GM18507 (cell line): ENCODE data around the gene RAB4A.
"Not testable (repeated sequence)": the region's sequence is repeated elsewhere in the genome, so short reads cannot be mapped to it uniquely, and the experiment has no call there.

Experiments
- DNase-seq: peaks from one replicate; pipeline ENCODE4 v3.0.0; 2011; ENCODE audit warnings: low read depth; ENCODE audit not compliant: insufficient read length; ENCODE audit errors: extremely low spot score
- FAIRE-seq: peaks from 2 replicates; lab custom pipeline; 2011; peaks lifted over from hg19 to GRCh38; lab: Jason Lieb, UNC

The RAB4A gene

DNA sequence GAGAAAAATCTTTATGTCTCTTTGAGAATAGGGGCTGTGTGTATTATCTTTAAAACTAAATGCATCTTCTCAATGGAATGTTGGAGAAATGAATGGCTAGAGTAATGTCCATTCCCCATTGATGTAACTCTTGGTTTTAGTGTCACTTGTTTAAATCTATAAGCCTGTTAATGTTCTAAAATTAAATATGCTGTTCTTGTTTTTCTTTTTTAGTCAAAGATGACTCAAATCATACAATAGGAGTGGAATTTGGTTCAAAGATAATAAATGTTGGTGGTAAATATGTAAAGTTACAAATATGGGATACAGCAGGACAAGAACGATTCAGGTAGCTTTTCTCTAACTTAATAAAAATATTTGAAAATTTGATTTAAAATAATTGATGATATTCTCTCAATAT is 17.6 kb downstream of the RAB4A start:
- FAIRE-seq = no peak
- no peak for DNase-seq

DNA sequence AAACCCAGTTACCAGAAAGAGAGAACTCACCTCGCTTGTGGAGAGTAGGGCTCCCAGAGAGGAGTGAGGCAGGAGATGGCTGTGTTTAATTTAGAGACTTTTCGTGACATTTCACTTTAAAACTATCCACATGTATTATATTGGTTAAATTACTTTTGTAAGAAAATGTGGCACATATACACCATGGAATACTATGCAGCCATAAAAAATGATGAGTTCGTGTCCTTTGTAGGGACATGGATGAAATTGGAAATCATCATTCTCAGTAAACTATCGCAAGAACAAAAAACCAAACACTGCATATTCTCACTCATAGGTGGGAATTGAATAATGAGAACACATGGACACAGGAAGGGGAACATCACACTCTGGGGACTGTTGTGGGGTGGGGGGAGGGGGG is 20.8 kb downstream of the RAB4A start:
- not testable (repeated sequence) for DNase-seq, FAIRE-seq

DNA sequence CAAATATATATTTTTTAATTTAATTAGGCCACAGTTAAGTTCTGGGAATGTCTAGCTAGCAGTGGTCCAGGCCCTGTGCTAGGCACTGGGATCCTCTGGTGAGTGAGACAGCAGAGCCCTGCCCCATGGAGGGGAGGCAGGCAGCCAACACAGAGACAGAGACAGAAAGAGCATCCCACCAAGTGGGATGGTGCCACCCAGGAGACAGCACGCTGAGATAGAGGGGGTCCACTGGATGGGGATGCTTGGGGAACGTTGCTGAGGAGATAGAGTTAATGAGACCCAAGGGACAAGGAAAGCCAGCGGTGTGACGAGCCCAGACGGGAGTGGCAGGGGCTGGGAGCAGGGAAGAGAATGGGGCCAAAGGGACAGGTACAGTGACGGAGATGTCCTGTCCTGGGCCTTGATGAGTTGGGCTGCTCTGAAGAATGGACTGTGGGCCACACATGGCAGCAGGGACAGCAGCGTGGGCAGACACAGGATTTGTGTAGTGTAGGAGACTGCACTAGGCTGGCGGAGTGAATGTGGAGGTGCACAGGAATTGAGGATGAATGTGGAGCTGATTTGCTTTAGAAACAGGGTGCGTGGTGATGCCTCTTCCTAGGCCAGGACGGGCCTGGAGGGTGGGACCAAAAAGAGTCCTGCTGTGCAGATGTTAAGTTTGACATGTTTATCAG is 22.8 kb downstream of the RAB4A start:
- FAIRE-seq (no peak), DNase-seq (no peak)

DNA sequence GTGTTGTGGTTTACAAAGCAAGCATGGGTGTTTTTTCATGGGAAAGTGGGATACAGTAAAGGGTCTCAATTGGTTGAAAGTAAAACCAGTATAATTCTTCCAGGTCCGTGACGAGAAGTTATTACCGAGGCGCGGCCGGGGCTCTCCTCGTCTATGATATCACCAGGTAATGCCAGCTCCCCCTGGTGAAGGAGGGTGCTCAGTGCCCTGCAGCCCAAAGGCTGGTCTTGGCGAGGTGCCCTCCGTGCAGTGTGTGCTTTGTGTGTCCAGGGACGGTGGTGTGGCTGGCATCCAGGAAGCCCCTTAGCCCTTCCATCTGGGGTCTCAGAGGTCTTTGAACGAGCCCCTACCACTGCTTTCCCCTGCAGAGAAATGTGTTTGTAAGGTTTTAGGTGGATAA is 24.8 kb downstream of the RAB4A start:
- no peak for DNase-seq
- FAIRE-seq = no peak

DNA sequence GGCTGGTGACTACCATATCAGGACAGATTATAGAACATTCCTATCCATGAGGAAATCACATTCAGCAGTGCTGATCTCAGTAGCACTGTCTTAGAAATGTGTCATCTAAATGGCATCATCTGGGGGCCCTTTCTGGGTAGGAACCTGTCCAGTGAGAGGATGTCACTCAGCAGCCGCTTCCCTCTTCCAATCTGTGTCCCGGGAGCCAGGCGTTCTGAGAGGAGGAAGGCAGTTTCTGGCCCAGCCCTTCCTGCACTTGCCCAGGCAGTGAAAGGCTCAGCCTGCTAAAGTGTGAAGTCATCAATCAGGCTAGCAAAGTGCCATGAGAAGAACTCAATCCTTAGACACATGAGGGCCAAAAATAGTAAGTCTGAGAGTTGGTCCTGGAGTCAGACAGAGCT is 25.6 kb downstream of the RAB4A start:
- DNase-seq (no peak), FAIRE-seq (no peak)

DNA sequence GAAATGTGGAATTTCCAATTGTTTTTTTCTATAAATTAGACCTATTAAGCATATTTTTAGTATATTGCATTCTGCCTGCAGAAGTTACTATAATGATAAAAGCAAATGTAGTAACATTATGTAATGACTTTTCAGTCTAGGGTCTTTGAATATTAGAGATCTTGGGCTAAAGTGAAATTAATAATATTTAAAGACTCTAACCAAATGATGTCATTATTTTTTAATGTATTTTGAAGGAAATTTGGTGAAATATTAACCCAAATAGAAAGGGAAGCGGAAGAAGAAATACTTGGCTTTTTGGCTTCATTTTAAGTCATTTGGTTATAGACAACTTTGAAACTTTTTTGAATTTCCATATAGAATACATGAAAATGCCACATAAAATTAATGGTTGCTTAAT is 26.8 kb downstream of the RAB4A start:
- DNase-seq = no peak
- FAIRE-seq = no peak

DNA sequence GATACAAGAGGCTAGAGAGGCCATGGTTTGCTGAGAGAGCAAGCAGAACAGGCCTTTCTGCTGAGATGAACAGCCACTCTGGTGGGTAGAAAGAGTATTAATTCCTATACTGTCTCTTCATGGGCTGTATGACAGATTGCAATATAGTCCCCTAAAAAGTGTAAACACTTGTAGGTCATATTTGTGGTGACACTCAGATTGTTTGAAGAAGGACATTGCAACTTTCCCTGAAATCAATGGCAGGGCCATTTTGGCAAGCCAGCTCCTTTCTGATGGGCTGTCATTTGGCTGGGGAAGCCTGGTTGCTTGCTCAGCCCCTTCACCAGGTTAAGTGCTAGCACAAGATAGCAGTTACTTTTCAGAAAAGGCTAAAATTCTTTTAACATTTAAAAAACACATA is 27.5 kb downstream of the RAB4A start:
- no peak for FAIRE-seq
- no peak for DNase-seq

DNA sequence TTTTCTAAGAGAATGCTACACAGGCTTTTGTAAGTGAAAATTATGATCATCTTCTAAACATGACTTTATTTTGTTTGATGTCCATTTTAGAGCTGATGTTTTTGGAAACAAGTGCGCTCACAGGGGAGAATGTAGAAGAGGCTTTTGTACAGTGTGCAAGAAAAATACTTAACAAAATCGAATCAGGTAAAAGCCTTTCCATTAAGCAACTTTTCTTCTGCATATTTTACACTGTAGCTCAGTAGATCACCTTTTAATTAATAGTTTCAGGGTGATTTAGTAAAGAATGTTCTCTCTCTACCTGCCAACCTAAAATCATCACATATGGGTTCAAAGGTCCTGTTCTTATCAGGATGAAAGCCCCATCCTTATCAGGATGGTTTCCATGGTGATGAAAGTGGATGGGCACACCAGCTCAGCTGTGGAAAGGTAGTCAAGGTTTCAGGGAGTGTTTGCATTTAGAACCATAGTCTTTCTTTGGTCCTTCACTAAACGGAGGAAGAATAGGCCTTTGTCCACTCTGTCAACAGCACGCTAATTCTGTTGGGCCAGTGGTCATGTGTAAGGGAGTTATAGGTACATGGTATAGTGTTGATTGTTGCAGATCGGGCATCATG is 28.1 kb downstream of the RAB4A start:
- DNase-seq (no peak), FAIRE-seq (no peak)

DNA sequence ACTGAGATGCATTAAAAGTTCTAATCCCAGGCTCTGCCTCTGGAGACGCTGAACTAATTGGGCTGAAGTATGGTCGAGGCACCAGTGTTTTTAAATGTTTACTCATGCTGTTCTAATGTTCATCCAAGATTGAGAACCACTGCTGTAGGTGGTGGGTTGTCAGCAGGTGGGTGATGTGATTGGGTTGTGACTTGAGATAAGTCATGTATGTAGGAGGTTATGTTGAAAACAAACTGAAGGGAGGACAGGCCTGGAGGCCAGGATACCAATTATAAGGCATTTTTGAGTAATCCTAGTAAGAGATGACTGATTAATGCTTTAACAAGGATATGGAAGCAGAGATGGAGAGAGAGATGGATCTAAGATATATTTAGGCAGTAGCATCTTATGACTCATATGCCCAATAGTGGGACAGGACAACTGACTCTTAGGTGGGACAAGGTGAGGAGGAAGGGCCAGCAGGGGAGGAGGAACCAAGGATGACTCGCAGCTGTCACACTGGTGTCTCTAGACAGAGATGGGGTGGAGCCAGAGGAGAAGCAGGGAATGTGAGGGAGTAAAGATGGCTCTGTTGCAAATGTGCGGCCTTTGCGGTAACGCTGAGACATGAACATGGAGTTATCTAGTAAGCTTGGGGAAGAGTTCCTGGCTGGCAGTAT is 29.3 kb downstream of the RAB4A start:
- FAIRE-seq = no peak
- no peak for DNase-seq

DNA sequence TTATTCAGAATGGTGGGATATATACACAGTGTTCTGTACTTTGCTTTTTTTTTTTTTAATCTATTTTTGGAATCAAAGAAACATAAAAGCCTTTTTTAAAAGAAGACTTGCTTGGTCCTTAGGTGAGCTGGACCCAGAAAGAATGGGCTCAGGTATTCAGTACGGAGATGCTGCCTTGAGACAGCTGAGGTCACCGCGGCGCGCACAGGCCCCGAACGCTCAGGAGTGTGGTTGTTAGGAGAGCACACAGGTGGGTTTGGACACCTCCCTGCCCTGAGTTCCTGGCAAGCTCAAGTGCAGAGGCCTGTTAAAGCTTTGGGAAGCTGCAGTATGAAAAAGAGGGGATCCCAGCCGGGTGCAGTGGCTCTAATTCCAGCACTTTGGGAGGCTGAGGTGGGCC is 31.8 kb downstream of the RAB4A start:
- DNase-seq (no peak), FAIRE-seq (no peak)

DNA sequence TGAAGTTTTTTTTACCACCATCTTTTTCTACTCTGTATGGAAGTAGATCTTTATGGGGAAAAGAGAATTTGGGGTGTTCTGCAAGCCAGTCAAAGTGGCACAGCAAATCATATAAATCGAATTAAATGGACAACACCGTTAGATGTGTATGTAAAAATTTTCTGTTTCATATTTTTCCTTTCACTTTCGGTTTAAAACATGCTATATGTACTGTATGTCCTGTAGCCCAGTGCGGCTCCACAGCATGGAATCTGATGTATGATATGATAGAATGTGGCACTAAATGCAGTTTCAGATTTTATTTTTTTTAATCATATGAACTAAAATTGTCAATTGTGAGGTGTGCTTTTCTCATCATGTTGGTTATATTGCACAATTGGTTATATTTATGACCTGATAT is 32.9 kb downstream of the RAB4A start:
- no peak for FAIRE-seq

DNA sequence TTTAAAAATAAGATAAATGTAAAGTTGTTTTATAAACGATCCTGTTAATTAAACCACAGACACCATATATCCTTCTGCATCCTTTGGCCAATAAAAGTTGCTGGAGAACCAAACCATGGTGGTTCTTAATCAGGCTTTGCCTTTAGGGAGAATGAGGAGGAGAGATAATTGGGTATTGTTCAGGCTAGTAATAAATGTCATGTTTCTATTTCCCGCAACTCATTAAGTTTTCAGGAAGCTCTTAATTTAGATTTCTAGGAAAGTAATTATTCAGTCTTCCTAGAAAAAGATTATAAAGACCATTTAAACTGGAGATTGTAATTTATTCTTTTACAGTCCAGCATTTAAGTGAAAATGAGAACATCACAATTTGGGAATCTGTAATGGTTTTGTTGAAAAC is 34.5 kb downstream of the RAB4A start:
- FAIRE-seq (no peak), DNase-seq (no peak)

More for the DNA sequence above, 32.9 kb downstream of the RAB4A start:
- no peak for DNase-seq

DNA sequence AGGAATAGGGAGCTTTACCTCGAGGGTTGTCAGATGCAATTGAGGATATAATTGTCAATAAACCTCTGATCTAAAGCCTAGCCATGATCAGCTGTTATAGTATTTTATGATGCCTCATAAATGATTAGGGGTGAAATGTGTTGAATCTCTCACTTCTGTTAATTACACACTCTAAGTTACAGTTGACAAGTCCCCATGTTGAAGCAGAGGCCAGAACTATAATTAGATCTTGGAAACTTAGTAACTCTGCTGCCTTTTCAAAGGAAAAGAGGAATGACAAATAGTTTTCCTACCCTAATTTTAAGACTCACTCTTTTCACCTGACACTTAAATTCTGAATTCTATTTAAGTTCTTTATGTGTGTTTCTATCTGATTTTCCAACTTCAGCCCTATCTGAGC is 38.2 kb downstream of the RAB4A start:
- DNase-seq = no peak
- FAIRE-seq = no peak

DNA sequence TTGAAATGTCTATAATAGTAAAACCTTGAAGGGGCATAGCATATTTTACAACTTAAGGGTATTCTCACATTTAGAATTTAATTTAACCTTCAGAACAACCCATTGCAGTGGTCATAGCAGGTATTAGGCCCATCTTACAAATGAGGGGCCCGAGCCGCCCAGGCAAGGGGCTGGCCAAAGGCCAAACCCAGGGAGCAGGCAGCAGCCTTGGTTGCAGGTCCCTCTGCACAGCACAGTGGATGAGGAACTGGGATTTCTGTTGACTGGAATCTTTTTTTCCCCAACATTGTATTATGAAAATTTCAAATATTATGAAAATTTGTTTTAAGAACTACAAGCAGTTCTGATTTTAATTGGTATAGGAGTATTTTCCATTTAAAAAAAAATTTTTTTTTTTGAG is 38.8 kb downstream of the RAB4A start:
- FAIRE-seq = no peak
- DNase-seq = no peak

DNA sequence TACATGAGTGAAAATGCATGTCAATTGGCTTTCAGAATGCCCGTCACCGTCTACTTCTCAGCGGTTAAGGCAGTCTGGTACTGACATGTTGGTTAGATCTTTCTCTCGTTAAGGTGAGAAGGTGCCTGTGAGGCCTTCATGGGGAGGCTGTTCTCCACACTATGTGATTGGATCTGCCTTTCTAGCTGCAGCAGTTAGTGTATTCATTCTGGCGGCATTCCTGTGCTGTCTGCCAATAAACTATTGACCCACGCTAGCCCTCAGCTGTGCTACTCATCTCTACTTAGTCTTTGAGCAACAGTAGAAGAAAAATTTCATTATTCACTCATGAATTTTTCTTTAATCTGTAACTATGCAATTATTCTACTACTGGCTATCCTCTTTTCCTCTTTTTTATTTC is 39.9 kb downstream of the RAB4A start:
- no peak for DNase-seq

DNA sequence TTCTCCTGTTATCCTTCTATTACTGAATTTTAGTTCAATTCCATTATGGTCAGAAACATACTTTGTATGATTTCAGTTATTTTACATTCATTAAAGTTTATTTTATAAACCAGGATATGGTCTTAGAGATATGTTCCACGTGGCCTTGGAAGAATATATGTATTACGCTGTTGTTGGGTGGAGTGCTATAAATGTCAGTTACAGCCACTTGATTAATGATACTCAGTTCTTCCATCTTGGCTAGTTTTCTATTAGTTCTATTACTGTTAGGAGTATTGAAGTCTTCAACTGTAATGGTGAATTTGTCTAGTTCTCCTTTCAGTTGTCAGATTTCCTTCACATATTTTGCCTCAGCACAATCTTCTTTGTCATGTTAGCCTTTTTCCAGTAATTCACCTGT is 45.3 kb downstream of the RAB4A start:
- no peak for FAIRE-seq
- no peak for DNase-seq

More for the DNA sequence above, 39.9 kb downstream of the RAB4A start:
- FAIRE-seq = no peak

DNA sequence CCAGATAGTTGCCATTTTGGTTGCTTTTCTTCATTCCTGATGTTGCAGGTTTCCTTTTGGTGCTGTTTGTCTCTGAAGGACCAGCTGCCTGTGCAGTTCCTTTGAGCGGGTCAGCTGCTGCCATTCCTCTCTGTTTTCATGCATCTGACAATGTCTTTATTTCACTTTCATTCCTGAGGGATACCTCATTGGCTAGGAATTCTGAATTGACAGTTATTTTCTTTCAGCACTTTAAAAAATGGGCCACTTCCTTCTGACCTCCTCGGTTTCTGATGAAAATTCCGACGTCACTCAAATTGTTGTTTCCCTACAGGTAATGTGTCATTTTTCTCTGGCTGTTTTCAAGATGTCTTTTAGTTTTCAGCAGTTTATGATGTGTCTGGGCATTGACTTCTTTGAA is 47.1 kb downstream of the RAB4A start:
- FAIRE-seq (no peak), DNase-seq (no peak)

DNA sequence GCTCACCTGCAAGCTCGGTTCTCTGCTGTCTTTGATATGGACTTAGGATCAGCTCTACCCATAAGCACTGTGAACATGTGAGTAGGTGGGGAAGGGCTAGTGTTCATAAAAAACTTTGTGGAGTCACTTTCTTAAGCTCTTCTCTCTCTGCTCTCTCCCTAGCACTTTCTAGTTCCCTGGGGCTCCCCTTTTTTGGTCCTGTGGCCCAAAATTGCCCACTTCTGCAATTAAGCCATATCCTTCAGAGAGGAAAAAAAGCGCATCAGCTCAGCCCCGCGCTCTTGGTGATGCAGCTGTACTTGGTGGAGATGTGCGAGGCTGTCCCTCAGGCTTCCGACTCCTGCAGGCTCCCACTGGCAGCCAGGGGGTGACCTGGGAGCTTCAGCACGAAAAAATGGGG is 48.6 kb downstream of the RAB4A start:
- FAIRE-seq (no peak), DNase-seq (no peak)

DNA sequence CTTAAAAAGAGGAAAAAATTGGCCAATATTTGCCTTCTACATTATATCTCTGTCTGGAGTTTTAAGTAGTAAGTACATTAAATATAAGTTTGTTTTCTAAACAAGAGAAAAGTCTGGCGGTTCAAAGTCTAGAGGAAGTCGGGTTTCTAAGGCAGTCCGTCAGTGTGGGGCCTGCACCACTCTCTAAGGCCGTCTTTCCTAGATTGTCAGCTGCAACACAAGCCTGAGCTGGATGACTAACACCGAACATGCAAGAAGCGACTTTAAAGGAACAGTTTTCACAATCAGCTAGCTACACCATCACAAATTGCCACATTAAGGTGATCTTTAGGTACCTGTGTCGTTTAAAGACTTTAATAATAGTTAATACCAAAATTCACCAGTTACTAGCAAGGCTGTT is 52.3 kb downstream of the RAB4A start:
- DNase-seq (no peak), FAIRE-seq (no peak)

DNA sequence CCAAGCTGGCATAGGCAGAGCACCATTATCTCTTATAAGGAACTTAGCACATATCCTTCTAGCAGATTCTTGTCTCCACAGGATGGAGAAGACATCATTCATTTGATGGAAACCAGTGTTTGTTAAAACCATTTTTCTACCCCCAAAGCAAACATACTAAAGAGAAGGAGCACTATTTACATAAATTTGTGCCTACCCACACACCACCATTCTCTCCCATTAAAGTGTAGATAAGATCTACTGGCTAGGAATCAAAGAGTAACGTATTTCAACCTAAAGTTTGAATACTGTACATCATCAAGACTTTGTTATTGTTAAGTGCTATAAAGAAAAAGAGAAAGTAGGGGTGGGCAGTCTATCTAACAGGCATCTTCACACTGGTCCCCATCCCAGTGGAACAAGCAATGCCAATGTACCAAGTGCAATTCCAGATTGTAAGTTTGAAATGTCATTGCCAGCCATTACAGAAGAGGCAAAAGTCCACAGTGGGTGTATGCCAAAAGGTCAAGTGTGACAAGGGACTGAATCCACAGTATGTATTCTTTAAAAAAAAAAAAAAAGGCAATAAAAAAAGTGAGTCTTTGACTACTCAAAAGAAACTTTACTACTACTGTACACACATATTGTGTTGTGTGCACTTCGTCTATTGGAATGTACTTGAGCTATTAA is 53.1 kb downstream of the RAB4A start:
- no peak for DNase-seq

DNA sequence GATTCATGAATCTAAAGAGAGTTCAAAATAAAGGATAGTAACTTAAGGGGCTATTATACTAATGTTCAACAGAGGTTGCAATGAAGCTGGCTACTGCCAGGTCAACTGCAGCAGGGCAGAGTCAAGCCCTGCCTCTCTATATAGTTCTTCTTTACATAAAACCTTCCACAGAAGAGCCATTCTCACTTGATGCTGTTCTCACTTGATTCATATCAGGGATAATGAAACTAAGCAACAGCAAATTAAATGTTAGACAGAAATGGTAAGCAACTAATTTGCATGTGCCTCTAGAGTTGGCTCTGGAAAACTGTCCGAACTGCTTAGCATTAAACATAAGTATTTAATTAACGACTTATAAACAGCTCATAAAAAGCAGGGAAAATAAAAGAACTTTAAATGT is 54.5 kb downstream of the RAB4A start:
- DNase-seq (no peak), FAIRE-seq (peak; percentile 39)

More for the DNA sequence above, 53.1 kb downstream of the RAB4A start:
- no peak for FAIRE-seq
